ENCODE measurements around the gene C3orf52.

Gene C3orf52

GRCh38 chr3:112117841-112118571 is 31.8 kb downstream of the C3orf52 start:
- DNase-seq (ENCODE audit: low read depth in 4 of 4, low spot score in 1 of 4): no peak

GRCh38 chr3:112119962-112120836 is 34.0 kb downstream of the C3orf52 start:
- DNase-seq (ENCODE audit: low read depth in 4 of 4, low spot score in 1 of 4): no peak

- no peak for DNase-seq (ENCODE audit: low read depth in 4 of 4, low spot score in 1 of 4)
Observed at GRCh38 chr3:112121577-112122547, 35.7 kb downstream of the C3orf52 start.

- no peak for DNase-seq (ENCODE audit: low read depth in 4 of 4, low spot score in 1 of 4)
Observed at GRCh38 chr3:112122870-112123269, 36.7 kb downstream of the C3orf52 start.

- no peak for DNase-seq (ENCODE audit: low read depth in 4 of 4, low spot score in 1 of 4)
Observed at GRCh38 chr3:112123548-112123947, 37.4 kb downstream of the C3orf52 start.

- no peak for DNase-seq (ENCODE audit: low read depth in 4 of 4, low spot score in 1 of 4)
Observed at GRCh38 chr3:112124907-112125607, 38.9 kb downstream of the C3orf52 start.

- no peak for DNase-seq (ENCODE audit: low read depth in 4 of 4, low spot score in 1 of 4)
Observed at GRCh38 chr3:112126511-112126911, 40.3 kb downstream of the C3orf52 start.

- no peak for DNase-seq (ENCODE audit: low read depth in 4 of 4, low spot score in 1 of 4)
Observed at GRCh38 chr3:112127522-112128494, 41.6 kb downstream of the C3orf52 start.

GRCh38 chr3:112128843-112129727 is 42.9 kb downstream of the C3orf52 start:
- no peak for DNase-seq (ENCODE audit: low read depth in 4 of 4, low spot score in 1 of 4)

GRCh38 chr3:112129925-112130637 is 43.9 kb downstream of the C3orf52 start:
- DNase-seq (ENCODE audit: low read depth in 4 of 4, low spot score in 1 of 4): no peak

- DNase-seq (ENCODE audit: low read depth in 4 of 4, low spot score in 1 of 4): no peak
Observed at GRCh38 chr3:112130638-112130993, 44.4 kb downstream of the C3orf52 start.

- no peak for DNase-seq (ENCODE audit: low read depth in 4 of 4, low spot score in 1 of 4)
Observed at GRCh38 chr3:112131111-112131510, 44.9 kb downstream of the C3orf52 start.

- DNase-seq (ENCODE audit: low read depth in 4 of 4, low spot score in 1 of 4): no peak
Observed at GRCh38 chr3:112132088-112132487, 45.9 kb downstream of the C3orf52 start.

GRCh38 chr3:112132554-112132953 is 46.4 kb downstream of the C3orf52 start:
- DNase-seq (ENCODE audit: low read depth in 4 of 4, low spot score in 1 of 4): no peak

GRCh38 chr3:112132975-112133448 is 46.8 kb downstream of the C3orf52 start, which contains the start of gene GCSAM:
TSS of gene GCSAM (minus strand) at chr3:112133248. CDS start at chr3:112133120, 128 bp downstream.
- peak in 3 of 4 experiments; percentile 17 to 40 (median 38) for DNase-seq (ENCODE audit: low read depth in 4 of 4, low spot score in 1 of 4)

- DNase-seq (ENCODE audit: low read depth in 4 of 4, low spot score in 1 of 4): no peak
Observed at GRCh38 chr3:112133626-112134334, 47.6 kb downstream of the C3orf52 start.

Measured in stimulated activated CD4-positive, alpha-beta T cell treated with anti-CD3 and anti-CD28 coated beads, Interleukin-1b, Interleukin-23, amount 100 ng/mL, for 24 hours (primary cell).